Testis (tissue), 3 donors: Measurements from ENCODE around the gene PGP. TPM values are rescaled to one million over a fixed set of nuclear protein-coding genes. Genes with fewer than 3 reads are reported as not detected.
A peak's percentile ranks its signal among the peaks of the same experiment; 100 is the strongest.

Experiments
- DNase-seq: peaks from one replicate; pipeline ENCODE4 v3.0.0-alpha.2; 2019
- H3K27ac ChIP-seq, 2 donors: fragments of 200-600 bp; sonication (generic); one replicate each; pipeline ENCODE4 v1.5.1; 2019
- H3K27me3 ChIP-seq: fragments of 200-600 bp; sonication (generic); one replicate; pipeline ENCODE4 v1.5.1; 2019
- H3K36me3 ChIP-seq: fragments of 200-600 bp; sonication (generic); one replicate; pipeline ENCODE4 v1.5.1; 2017; ENCODE audit warnings: low read depth; ENCODE audit errors: missing control alignments
- H3K4me1 ChIP-seq: fragments of 200-600 bp; sonication (generic); one replicate; pipeline ENCODE4 v1.5.1; 2019
- H3K4me3 ChIP-seq, 2 donors: fragments of 200-600 bp; sonication (generic); one replicate each; pipeline ENCODE4 v1.5.1; 2017 to 2019
- H3K9me3 ChIP-seq: fragments of 200-600 bp; sonication (generic); one replicate; pipeline ENCODE4 v1.5.1; 2017
- CTCF ChIP-seq, 3 experiments: fragments of 450-650 bp in 2 of 3; fragments of 200-600 bp in 1 of 3; sonication (generic) in 1 of 3; IDR thresholded peaks; one replicate each; pipeline ENCODE4 v1.5.1; 2016 to 2019; ENCODE audit warnings: antibody characterized with exemption in 3 of 3, mild to moderate bottlenecking in 2 of 3, moderate library complexity in 1 of 3
- POLR2A ChIP-seq: fragments of 450-650 bp; IDR thresholded peaks from one replicate; pipeline ENCODE4 v1.6.1; 2017; ENCODE audit warnings: antibody characterized with exemption, mild to moderate bottlenecking, moderate library complexity
- WGBS, 2 donors: methylation state at CpG; one replicate each; pipeline ENCODE4 v1.1.5; 2018; 5-methylcytosine and 5-hydroxymethylcytosine counted together
- intact Hi-C: fragments of 100-400 bp; cut with DNase I; formaldehyde crosslinking; loops from one replicate; pipeline ENCODE4 v1.15.1; 2023; ENCODE audit warnings: low total_unique reads
- polyA plus RNA-seq: library from polyadenylated mRNA; stranded (reverse); fragments of 350-450 nt; fragmentation: Illumina TruSeq; extraction: RNeasy Lipid Tissue Mini Kit (QIAGEN cat#74804); gene quantifications from one replicate; pipeline ENCODE4 v1.2.3, GENCODE V29; 2014; ENCODE audit warnings: low read depth, low replicate concordance; ENCODE audit not compliant: insufficient read depth
- total RNA-seq, 2 donors: library from RNA; depleted of rRNA; stranded (reverse); fragments of >200 nt; gene quantifications; one replicate each; pipeline ENCODE4 v1.2.3, GENCODE V29; 2016

The PGP gene
- total and polyA plus RNA-seq, 3 donors from 2014 or later = 50.0 to 118 (median 56.3) TPM

GRCh38 chr16:2226245-2226793, 11.7 kb upstream of the PGP start:
- H3K4me3 ChIP-seq = no peak overlapping the region
- WGBS, 2 donors = 61 to 69% methylated on average over 9 of the region's 9 CpGs
- H3K36me3 ChIP-seq = no peaks in the 10 kb centered on the region
- no peak overlapping the region for H3K27ac ChIP-seq
- H3K27me3 ChIP-seq = no peaks in the 10 kb centered on the region
- no peak for TF ChIP-seq CTCF (IDR thresholded peaks at IDR 0.05)
- no peak for DNase-seq
- H3K9me3 ChIP-seq = no peaks in the 10 kb centered on the region
- peaks cover 19% of the 10 kb centered on the region for H3K4me1 ChIP-seq
- intact Hi-C loops = no loop called here

- Histone ChIP-seq H3K27me3 (no peaks in the 10 kb centered on the region), H3K4me3 (peak overlapping the region; percentile 87 to 90), H3K9me3 (no peaks in the 10 kb centered on the region), H3K36me3 (no peaks in the 10 kb centered on the region), H3K27ac (peak overlapping the region; percentile 75 to 84), H3K4me1 (peaks cover 19% of the 10 kb centered on the region)
- WGBS, 2 donors = 5 to 19% methylated on average over 4 to 22 of the region's 22 CpGs
- intact Hi-C loops = no loop called here
- TF ChIP-seq POLR2A = no peak
- no peak for TF ChIP-seq CTCF (IDR thresholded peaks at IDR 0.05)
- peak; percentile 59 for DNase-seq
Measured at GRCh38 chr16:2223942-2224486, 9.4 kb upstream of the PGP start.

GRCh38 chr16:2223221-2223941, 8.7 kb upstream of the PGP start, which contains the start of gene E4F1:
E4F1 (plus strand) TSS chr16:2223591; CDS start chr16:2223614, 23 bp downstream.
- DNase-seq = peak; percentile 100
- intact Hi-C loops = no loop called here
- no peaks in the 10 kb centered on the region for H3K27me3 ChIP-seq
- TF ChIP-seq POLR2A (peak; percentile 28), CTCF (IDR thresholded peaks at IDR 0.05) (no peak)
- peak within 1 kb of the TSS; percentile 87 to 90 for H3K4me3 ChIP-seq
- H3K4me1 ChIP-seq = peaks cover 19% of the 10 kb centered on the region
- no peaks in the 10 kb centered on the region for H3K36me3 ChIP-seq
- peak within 1 kb of the TSS; percentile 75 to 84 for H3K27ac ChIP-seq
- 0 to 1% methylated on average over 30 to 82 of the region's 82 CpGs for WGBS, 2 donors
- H3K9me3 ChIP-seq = no peaks in the 10 kb centered on the region

GRCh38 chr16:2216330-2216729, 1.7 kb upstream of the PGP start:
- Histone ChIP-seq H3K36me3 (no peaks in the 10 kb centered on the region), H3K4me3 (no peak overlapping the region), H3K27ac (no peak overlapping the region), H3K4me1 (peaks cover 22% of the 10 kb centered on the region), H3K9me3 (no peaks in the 10 kb centered on the region), H3K27me3 (no peaks in the 10 kb centered on the region)
- no peak for DNase-seq
- 94 to 96% methylated on average over 4 of the region's 4 CpGs for WGBS, 2 donors
- TF ChIP-seq POLR2A (no peak), CTCF (IDR thresholded peaks at IDR 0.05) (no peak)
- intact Hi-C loops = no loop called here
